Measurements from ENCODE around the gene CCL2.

The CCL2 gene

DNA sequence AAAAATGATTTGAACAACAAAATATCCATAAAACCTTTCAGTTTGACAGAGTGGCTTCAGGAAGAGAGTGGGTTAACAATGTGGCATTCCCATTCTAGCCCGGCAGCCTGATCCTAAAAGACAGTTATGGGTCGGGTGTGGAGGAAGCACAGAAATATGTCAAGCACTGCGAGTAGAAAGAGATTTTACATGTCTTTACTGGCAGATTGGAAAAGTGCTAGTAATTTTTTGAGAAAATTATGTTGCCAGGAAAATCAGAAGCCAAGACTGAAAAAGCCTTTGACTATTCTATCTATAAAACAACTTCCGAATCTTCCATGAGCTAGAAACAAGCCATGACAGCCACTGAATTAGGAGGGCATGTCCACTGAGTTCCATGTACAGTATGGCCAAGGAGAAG is 5.8 kb downstream of the CCL2 start:
- no peaks in the 10 kb centered on the region for H3K4me1 ChIP-seq (ENCODE audit: insufficient read depth, low read length, poor library complexity, severe bottlenecking)
- no peak overlapping the region for H3K9ac ChIP-seq (ENCODE audit: low read depth, low read length, poor library complexity, severe bottlenecking)
- no peak overlapping the region for H3K4me2 ChIP-seq (ENCODE audit: low read depth, low read length, poor library complexity, severe bottlenecking)
- H3K9me3 ChIP-seq (ENCODE audit: insufficient read depth, low read depth, low read length): no peaks in the 10 kb centered on the region
- no peaks in the 10 kb centered on the region for H3K27me3 ChIP-seq (ENCODE audit: insufficient read depth, low read length, poor library complexity, severe bottlenecking)
- no peak overlapping the region for H3K4me3 ChIP-seq (ENCODE audit: low read length, poor library complexity, severe bottlenecking)
- H3K9me2 ChIP-seq (replicated peaks; ENCODE audit: low read depth, low read length): no peaks in the 10 kb centered on the region
- H3K79me2 ChIP-seq (ENCODE audit: insufficient read depth, low read length): no peaks in the 10 kb centered on the region
- H3K36me3 ChIP-seq (ENCODE audit: insufficient read depth, low read length): no peaks in the 10 kb centered on the region
- TF ChIP-seq EZH2phosphoT487 (IDR thresholded peaks at IDR 0.05; ENCODE audit: borderline replicate concordance): no peak
- TF ChIP-seq, protein P1, sequence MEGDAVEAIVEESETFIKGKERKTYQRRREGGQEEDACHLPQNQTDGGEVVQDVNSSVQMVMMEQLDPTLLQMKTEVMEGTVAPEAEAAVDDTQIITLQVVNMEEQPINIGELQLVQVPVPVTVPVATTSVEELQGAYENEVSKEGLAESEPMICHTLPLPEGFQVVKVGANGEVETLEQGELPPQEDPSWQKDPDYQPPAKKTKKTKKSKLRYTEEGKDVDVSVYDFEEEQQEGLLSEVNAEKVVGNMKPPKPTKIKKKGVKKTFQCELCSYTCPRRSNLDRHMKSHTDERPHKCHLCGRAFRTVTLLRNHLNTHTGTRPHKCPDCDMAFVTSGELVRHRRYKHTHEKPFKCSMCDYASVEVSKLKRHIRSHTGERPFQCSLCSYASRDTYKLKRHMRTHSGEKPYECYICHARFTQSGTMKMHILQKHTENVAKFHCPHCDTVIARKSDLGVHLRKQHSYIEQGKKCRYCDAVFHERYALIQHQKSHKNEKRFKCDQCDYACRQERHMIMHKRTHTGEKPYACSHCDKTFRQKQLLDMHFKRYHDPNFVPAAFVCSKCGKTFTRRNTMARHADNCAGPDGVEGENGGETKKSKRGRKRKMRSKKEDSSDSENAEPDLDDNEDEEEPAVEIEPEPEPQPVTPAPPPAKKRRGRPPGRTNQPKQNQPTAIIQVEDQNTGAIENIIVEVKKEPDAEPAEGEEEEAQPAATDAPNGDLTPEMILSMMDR (conservative IDR thresholded peaks at IDR 0.05; ENCODE audit: low read length): no peak
- no peaks in the 10 kb centered on the region for H3F3A ChIP-seq (ENCODE audit: low read depth)
- no peaks in the 10 kb centered on the region for H4K20me1 ChIP-seq (ENCODE audit: insufficient read depth, low read length, poor library complexity, severe bottlenecking)
- H2AFZ ChIP-seq (ENCODE audit: low read length): no peak overlapping the region

DNA sequence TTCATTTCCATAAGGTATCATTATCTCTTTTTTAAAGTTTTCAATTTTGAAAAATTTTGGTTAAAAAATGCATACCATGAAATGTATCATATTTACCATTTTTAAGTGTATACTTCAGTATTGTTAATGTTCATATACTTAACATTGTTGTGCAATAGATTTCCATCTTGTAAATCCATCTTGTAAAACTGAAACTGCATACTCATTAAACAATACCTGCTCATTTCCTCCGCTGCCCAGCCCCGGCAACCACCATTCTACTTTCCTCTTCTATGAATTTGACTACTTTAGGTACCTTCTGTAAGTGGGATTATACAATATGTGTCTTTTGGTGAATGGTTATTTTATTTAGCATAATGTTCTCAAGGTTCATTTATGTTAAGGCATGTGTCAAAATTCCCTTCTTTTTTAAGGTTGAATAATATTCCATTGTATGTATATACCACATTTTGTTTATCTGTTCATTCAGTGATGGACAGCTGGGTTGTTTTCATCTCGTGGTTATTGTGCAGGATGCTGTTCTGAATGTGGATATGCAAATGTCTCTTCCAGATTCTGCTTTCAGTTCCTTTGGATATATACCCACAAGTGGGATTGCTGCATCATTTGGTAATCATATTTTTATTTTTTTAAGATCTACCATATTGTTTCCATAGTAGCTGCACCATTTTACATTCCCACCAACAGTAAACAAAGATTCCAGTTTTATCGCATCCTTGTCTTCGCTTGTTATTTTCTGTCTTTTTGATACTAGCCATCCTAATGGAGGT is 6.7 kb downstream of the CCL2 start:
- Histone ChIP-seq H3K4me2 (ENCODE audit: low read depth, low read length, poor library complexity, severe bottlenecking) (no peak overlapping the region), H2AFZ (ENCODE audit: low read length) (no peak overlapping the region), H4K20me1 (ENCODE audit: insufficient read depth, low read length, poor library complexity, severe bottlenecking) (no peaks in the 10 kb centered on the region), H3K9me3 (ENCODE audit: insufficient read depth, low read depth, low read length) (no peaks in the 10 kb centered on the region), H3F3A (ENCODE audit: low read depth) (no peaks in the 10 kb centered on the region), H3K79me2 (ENCODE audit: insufficient read depth, low read length) (no peaks in the 10 kb centered on the region), H3K9ac (ENCODE audit: low read depth, low read length, poor library complexity, severe bottlenecking) (no peak overlapping the region), H3K27me3 (ENCODE audit: insufficient read depth, low read length, poor library complexity, severe bottlenecking) (no peaks in the 10 kb centered on the region), H3K4me1 (ENCODE audit: insufficient read depth, low read length, poor library complexity, severe bottlenecking) (no peaks in the 10 kb centered on the region), H3K9me2 (replicated peaks; ENCODE audit: low read depth, low read length) (no peaks in the 10 kb centered on the region), H3K4me3 (ENCODE audit: low read length, poor library complexity, severe bottlenecking) (no peak overlapping the region), H3K36me3 (ENCODE audit: insufficient read depth, low read length) (no peaks in the 10 kb centered on the region)
- TF ChIP-seq, protein P1 (conservative IDR thresholded peaks at IDR 0.05; ENCODE audit: low read length): no peak
- TF ChIP-seq EZH2phosphoT487 (IDR thresholded peaks at IDR 0.05; ENCODE audit: borderline replicate concordance): no peak

DNA sequence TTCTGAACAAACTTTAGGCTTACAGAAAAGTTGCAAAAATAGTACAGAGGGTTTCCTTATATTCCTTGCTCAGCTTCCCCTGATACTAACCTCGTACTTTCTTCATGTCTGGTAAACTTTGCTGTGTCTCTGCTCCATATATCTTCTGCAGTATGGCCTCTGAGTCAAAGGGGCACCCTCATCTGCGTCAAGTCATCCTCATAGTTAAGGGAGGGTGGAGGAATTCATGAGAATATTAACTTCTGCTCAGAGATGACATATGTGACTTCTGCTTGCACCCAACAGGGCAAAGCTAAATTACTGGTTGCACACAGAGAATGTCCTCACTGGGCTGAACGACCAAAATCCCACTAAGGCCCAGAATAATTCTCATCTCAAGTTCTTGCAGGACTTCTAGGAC is 10.6 kb downstream of the CCL2 start:
- H3K79me2 ChIP-seq (ENCODE audit: insufficient read depth, low read length): no peaks in the 10 kb centered on the region
- no peaks in the 10 kb centered on the region for H3K9me3 ChIP-seq (ENCODE audit: insufficient read depth, low read depth, low read length)
- H3F3A ChIP-seq (ENCODE audit: low read depth): no peaks in the 10 kb centered on the region
- H3K27me3 ChIP-seq (ENCODE audit: insufficient read depth, low read length, poor library complexity, severe bottlenecking): no peaks in the 10 kb centered on the region
- H3K4me1 ChIP-seq (ENCODE audit: insufficient read depth, low read length, poor library complexity, severe bottlenecking): no peaks in the 10 kb centered on the region
- H3K4me3 ChIP-seq (ENCODE audit: low read length, poor library complexity, severe bottlenecking): no peak overlapping the region
- no peaks in the 10 kb centered on the region for H3K36me3 ChIP-seq (ENCODE audit: insufficient read depth, low read length)
- no peak overlapping the region for H3K9ac ChIP-seq (ENCODE audit: low read depth, low read length, poor library complexity, severe bottlenecking)
- no peaks in the 10 kb centered on the region for H3K9me2 ChIP-seq (replicated peaks; ENCODE audit: low read depth, low read length)
- no peak overlapping the region for H3K4me2 ChIP-seq (ENCODE audit: low read depth, low read length, poor library complexity, severe bottlenecking)
- TF ChIP-seq EZH2phosphoT487 (IDR thresholded peaks at IDR 0.05; ENCODE audit: borderline replicate concordance): no peak
- TF ChIP-seq, protein P1 (conservative IDR thresholded peaks at IDR 0.05; ENCODE audit: low read length): no peak
- no peaks in the 10 kb centered on the region for H4K20me1 ChIP-seq (ENCODE audit: insufficient read depth, low read length, poor library complexity, severe bottlenecking)
- no peak overlapping the region for H2AFZ ChIP-seq (ENCODE audit: low read length)
